Measurements from ENCODE around the gene HPGD. TPM values are rescaled to one million over a fixed set of nuclear protein-coding genes. Genes with fewer than 3 reads are reported as not detected.
"Not testable (repeated sequence)": the region's sequence is repeated elsewhere in the genome, so short reads cannot be mapped to it uniquely, and the experiment has no call there.

HPGD gene
- total RNA-seq, 1 donor from 2014 or later = 134 TPM

DNA sequence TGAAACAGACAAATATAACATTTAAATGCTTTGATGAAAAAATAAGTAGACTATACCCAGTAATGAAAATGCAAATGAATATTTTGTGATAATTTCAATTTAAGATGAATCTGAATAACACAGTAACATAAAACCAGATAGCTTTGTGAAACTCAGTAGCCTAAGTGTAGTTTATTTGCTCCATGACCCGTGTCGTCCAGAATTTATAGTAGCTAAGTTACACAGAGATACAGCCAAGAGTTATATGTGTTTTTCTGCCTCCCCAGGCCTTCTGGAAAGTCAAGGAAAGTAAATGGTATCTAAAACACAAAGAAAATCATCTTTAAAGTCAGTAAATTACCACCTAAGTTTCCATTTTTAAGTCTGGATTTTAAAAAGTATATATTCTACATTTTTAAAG is 26.7 kb downstream of the HPGD start:
- H3K36me3 ChIP-seq = peaks cover 0 to 3% of the 10 kb centered on the region in 2 donors
- H3K9me3 ChIP-seq = no peaks in the 10 kb centered on the region
- no peak overlapping the region for H3K27ac ChIP-seq
- no peak for DNase-seq (ENCODE audit: extremely low spot score in 2 of 2)
- H3K4me1 ChIP-seq = no peaks in the 10 kb centered on the region
- TF ChIP-seq POLR2AphosphoS5 (IDR thresholded peaks at IDR 0.05; ENCODE audit: insufficient read depth in 1 of 2, low read depth in 1 of 2) (no peak), POLR2A (IDR thresholded peaks at IDR 0.05) (no peak), CTCF (IDR thresholded peaks at IDR 0.05) (no peak)
- intact Hi-C loops (cut with DNase I) = loop anchor here (2.0 kb wide), 1 partner anchor 19 kb away; no protein-coding TSS in a partner anchor
- H3K4me3 ChIP-seq = no peak overlapping the region
- no peaks in the 10 kb centered on the region for H3K27me3 ChIP-seq

DNA sequence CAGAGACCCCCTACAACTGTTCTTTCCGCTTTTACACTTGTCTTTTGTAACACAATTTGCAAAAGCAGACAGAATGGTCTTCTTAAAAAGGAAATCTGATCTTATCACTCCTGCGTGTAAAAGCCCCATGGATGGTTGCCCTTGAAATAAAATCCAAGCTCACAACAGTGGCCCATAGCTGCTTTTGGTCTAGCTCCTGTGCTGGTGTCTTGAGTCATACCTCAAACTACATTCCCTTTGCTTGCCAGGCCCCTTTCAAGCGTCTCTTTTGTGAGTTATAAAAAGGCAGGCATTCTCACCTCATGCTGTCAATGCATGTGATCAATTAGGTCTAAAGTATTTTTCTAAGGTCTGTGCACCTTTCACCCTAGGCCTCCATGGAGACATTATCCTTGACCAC is 27.6 kb downstream of the HPGD start:
- TF ChIP-seq CTCF (IDR thresholded peaks at IDR 0.05) (no peak), POLR2AphosphoS5 (IDR thresholded peaks at IDR 0.05; ENCODE audit: insufficient read depth in 1 of 2, low read depth in 1 of 2) (no peak), POLR2A (IDR thresholded peaks at IDR 0.05) (no peak)
- peaks cover 0 to 3% of the 10 kb centered on the region in 2 donors for H3K36me3 ChIP-seq
- no peak overlapping the region for H3K27ac ChIP-seq
- no peak for DNase-seq (ENCODE audit: extremely low spot score in 2 of 2)
- H3K4me3 ChIP-seq = no peak overlapping the region
- intact Hi-C loops (cut with DNase I) = no loop called here
- no peaks in the 10 kb centered on the region for H3K9me3 ChIP-seq
- no peaks in the 10 kb centered on the region for H3K27me3 ChIP-seq
- no peaks in the 10 kb centered on the region for H3K4me1 ChIP-seq

- Histone ChIP-seq H3K4me1 (no peaks in the 10 kb centered on the region), H3K9me3 (no peaks in the 10 kb centered on the region), H3K4me3 (no peak overlapping the region), H3K36me3 (peaks cover 0 to 3% of the 10 kb centered on the region in 2 donors), H3K27me3 (no peaks in the 10 kb centered on the region), H3K27ac (no peak overlapping the region)
- TF ChIP-seq POLR2AphosphoS5 (IDR thresholded peaks at IDR 0.05; ENCODE audit: insufficient read depth in 1 of 2, low read depth in 1 of 2) = no peak
- TF ChIP-seq POLR2A (IDR thresholded peaks at IDR 0.05) = no peak
- no peak for TF ChIP-seq CTCF (IDR thresholded peaks at IDR 0.05)
- intact Hi-C loops (cut with DNase I) = no loop called here
- DNase-seq (ENCODE audit: extremely low spot score in 2 of 2) = no peak
Measured at GRCh38 chr4:174494146-174494545, 28.1 kb downstream of the HPGD start.

DNA sequence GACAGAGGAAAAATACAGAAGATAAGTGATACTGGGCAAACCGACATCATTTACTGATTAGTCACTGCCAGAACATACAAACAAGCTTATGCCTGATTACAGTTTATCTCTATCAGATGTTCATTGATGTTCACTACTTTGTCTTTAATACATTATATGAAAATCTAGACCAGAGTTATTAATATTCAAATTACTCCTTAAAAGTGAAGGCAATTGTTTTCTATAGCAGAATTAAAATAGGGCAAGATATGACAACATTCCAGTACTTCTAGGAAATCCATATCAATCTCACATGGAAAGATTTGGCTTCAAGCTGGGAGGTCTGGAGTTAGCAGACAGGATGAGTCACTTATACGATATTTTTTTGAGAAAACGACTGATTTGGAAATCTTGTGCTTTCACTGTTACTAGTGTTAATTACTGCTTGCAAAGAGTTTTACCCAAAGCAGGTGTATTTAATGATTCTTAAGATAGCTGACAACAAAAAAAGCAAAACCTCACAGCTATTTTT is 31.8 kb downstream of the HPGD start:
- TF ChIP-seq POLR2AphosphoS5 (IDR thresholded peaks at IDR 0.05; ENCODE audit: insufficient read depth in 1 of 2, low read depth in 1 of 2) = no peak
- no peak for TF ChIP-seq CTCF (IDR thresholded peaks at IDR 0.05)
- TF ChIP-seq POLR2A (IDR thresholded peaks at IDR 0.05) = no peak
- Histone ChIP-seq H3K4me1 (no peaks in the 10 kb centered on the region), H3K36me3 (peaks cover 0 to 3% of the 10 kb centered on the region in 2 donors), H3K27me3 (no peaks in the 10 kb centered on the region), H3K9me3 (no peaks in the 10 kb centered on the region), H3K27ac (no peak overlapping the region), H3K4me3 (no peak overlapping the region)
- intact Hi-C loops (cut with DNase I) = no loop called here
- DNase-seq (ENCODE audit: extremely low spot score in 2 of 2) = no peak

DNA sequence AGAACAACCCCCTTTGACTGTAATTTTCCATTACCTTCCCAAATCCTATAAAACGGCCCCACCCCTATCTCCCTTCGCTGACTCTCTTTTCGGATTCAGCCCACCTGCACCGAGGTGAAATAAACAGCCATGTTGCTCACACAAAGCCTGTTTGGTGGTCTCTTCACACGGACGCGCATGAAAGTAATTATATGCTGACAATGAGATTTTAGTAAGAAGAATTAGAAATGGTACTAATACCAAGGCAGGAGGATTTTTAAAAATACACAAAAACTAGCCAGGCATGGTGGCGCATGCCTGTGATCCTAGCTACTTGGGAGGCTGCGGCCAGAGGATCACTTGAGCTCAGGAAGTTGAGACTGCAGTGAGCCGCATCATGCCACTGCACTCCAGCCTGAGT is 33.9 kb downstream of the HPGD start:
- H3K9me3 ChIP-seq; H3K4me3 ChIP-seq; H3K36me3 ChIP-seq; H3K27ac ChIP-seq; H3K4me1 ChIP-seq; intact Hi-C loops (cut with DNase I); DNase-seq (ENCODE audit: extremely low spot score in 2 of 2); H3K27me3 ChIP-seq: not testable (repeated sequence)
